HG02571 (cell line): ENCODE results near the gene GPC1.

Experiments
- ATAC-seq: cut with Tn5 transposase; IDR thresholded peaks from one replicate; pipeline ENCODE4 v1.9.1; 2021; ENCODE audit warnings: mild to moderate bottlenecking, moderate library complexity; ENCODE audit not compliant: unreplicated experiment

Gene GPC1

DNA sequence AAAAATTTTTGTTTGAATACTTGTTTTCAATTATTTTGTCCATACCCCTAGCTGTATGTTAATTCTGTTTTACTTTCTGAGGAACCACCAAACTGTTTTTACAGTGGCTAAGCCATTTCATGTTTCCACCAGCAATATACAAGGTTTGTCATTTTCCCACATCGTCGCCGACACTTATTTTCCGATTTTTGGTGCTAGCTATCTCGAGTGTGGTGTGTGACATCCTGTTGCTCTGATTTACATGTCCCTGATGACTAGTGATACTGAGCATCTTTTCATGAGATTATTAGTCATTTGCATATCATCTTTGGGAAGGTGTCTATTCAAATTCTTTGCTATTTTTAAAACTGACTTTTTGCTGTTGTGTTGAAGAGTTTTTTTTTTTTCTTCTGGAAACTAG lies 7.2 kb upstream of the GPC1 start:
- no peak for ATAC-seq

DNA sequence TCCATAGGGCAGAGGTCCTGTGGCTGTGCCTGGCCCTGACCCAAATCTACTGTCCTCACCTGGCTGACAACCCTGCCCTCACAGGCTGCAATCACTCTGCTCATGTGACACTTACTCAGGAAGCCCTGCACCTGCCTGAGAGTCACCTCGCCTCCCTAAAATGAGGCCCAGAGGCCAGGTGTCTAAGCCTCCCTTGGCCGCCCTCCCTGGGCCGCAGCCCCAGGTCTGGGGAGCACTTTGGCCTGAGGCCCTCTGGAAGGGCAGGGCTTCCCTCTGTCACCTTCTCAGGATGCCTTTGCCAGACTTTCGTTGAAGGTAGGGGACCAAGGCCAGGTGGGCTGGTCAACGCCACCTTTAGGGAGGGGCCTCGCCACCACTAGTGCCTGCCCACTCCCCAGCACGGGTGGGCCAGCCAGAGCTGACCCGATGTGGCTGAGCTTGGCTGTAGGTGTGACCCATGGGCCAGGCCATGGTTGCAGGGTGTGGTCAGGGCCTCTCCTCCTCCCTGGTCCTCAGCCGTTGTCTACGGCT lies 6.1 kb upstream of the GPC1 start:
- ATAC-seq: no peak

DNA sequence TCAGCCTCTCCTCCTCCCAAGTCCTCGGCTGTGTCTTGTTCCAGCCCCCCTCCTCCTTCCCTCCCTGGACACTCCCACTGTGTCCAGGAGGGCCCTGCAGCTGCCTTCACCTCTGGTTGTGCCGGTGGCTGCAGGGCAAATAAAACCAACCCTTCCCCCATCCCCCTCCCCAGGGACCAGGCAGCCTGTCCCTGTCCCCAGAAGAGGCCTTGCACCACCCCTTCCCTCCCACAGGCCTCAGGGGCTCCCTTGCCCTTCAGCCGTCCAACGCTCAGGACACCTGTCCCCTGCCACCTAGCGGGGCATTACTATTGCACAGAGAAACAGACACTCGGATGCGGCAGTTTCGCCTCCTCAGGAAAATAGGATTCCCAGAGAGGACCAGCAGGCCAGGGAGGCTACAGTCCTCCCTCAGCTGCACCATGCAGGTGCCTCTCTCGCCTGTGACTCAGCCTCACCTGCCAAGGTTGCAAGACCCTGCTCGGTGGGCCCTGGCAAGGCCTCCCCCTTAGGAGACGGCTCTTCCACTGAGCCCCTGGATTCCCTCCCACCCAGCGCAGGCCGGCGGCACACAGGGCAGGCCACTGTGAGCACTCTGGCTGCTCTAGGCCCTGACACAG lies 5.5 kb upstream of the GPC1 start:
- no peak for ATAC-seq

DNA sequence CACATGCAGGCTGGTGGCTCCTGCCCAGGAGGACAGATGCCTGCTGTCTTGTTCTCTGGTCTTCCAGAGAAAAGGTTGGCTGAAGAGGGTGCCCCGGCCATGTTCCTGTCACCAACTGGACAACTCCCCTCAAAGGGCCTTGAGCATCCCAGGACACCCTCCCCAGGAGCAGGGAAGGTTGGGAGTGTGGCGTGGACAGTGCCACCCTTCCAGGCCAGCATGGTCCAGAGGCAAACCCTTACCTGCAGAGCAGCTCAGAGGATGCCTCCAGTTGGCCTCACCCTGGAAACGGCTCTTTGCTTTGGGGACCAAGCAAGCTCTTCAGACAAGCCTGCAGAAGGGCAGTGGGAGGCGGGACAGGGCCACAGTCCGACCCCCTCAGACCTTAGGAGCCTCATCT lies 4.9 kb upstream of the GPC1 start:
- no peak for ATAC-seq

DNA sequence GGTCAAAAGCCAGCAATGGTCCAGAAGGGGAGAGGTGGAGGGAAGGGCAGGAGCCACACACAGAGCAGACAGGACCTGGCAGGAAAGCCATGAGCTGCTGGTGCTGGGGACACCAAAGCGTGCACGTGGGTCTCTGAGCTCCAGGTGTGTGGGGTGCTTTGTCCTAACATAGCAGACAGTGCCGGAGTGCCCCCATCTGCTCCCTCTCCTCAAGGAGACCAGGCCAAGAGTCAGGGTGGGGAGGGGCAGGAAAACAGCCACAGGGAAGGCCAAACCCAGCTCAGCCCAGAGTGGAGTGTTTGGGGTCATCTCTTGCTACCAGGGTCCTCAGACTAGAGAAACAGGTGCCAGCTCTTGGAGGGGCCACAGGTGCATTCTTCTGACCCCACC lies 4.2 kb upstream of the GPC1 start:
- ATAC-seq: no peak

DNA sequence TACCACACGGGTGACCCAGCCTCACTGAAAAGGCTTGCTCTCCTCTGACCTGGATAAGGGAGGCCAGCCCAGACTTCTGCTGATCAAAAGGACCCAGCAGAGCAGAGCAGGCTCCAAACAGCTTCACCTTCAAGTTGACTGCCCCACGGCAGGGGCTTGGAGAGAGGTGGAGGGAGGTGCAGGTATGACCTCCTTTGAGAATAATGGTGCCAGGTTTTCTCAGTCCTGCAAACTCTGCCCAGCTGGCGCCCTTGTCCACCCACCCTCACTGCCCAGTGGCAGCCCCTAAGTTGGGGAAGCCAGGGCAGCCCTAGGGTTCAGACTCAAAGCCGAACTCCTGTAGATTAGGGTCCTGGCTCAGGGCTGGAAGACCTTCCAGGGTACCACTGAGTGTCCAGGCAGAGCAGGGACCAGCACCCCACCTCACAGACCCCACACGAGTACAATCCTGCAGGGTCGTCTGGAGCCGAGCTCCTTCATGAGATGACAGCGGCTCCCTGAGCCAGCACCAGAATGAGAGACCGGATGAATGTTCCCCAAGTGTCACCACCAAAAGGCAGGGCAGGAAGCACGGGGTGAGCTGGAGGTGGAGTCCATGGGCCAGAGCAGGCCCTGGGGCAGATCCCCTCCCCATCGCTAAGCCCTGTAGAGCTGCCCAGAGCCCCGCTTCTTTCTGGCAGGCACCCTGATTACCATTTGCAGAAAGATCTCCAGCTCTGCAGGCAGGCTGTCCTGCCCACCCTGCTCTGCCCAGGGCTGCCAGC lies 3.6 kb upstream of the GPC1 start:
- ATAC-seq: no peak

DNA sequence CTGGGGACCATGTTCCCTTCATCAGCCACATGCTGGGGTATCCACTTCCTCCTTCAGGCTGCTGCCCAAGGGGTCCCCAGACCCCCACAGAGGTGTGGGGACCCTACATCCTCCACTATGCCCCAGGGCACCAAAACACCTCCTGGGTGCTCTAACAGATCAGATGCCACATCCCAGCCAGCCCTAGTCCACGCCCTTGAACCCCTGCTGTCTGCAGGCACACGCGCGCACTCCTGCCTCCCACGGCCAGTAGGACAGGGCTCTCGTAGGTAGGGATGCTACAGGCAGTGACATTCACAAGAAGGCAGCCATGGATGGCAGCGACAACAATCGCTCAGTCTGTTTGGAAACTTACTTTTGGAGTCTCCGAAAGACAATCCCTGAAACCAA lies 3.0 kb upstream of the GPC1 start:
- ATAC-seq: no peak

DNA sequence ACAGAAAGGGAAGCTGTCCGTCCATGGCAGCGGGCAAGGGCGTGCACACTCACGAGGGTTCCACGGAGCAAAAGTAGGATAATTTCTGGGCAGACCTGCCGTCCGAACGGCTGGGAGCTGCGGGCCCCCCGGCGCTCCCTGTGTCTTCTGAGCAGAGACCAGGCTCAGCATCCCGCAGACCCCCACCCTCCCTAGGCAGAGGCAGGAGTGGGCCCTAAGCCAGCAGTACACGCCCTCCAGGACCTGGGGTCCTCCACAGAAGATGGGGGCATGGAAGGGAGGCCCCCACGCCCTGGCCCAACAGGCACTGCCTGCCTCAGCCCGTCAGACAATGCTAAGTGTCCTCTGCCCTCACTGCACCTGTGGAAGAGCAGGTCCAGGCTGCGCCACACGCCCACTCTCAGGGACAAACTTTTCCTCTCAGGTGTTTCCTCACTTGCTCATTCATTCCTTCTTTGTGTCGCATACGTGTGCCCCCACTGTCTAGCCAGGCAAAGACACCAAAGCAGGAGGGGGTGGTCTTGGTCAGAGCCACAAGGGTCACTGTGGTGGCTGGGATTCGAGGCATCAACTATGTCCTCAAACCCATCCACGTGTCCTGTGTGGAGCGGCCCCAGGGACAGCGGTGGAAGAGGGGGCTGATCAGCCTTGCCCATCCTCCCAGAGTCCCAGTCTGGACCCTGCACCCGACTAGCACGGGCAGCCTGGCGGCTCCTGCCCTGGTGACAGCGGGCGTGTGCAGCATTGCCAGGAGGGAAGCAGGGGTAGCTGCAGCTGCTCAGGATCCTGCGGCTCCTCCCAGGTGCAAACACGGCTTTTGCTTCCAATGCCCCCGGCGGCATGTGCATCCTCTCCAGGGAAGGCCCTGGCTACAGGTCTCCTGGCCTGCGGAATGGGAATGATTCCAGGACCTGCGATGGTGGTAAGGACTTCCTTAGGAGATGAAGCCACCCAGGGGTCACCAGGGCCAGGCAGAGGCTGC lies 2.4 kb upstream of the GPC1 start:
- ATAC-seq: no peak

DNA sequence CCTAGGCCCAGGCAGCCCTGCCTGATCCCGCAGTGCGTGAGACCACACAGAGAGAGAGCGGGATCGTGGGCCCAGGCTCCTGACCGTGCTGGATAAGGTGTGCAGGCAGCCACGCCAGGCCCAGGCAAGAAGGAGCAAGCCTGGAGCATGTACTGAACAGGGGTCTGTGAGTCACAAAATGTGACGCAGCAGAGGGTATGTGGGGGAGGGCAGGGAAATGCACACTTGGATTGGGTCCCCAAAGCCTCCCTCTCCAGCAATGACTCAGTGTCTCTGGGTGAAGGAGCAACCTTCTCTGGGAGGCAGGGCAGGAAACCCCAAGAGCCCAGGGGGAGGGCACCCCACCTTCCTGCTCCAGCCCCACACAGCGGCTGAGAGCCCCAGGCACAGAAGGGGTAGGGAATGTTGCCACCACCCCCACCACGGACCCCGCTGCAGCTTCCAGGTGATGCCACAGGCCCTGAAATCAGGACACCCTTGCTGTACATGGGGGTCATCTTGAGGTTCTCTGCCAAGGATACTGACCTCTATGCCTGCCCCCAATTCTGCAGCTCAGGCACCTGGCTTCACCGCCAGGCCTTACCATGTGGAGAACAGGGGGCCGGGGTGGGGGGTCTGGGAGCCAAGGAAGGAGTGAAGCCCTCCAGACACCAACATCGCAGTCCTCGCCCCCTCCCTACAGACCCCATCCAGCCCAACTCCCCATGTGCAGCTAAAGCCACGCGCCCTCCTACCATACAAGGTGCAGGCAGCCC lies 1.3 kb upstream of the GPC1 start:
- ATAC-seq: no peak

DNA sequence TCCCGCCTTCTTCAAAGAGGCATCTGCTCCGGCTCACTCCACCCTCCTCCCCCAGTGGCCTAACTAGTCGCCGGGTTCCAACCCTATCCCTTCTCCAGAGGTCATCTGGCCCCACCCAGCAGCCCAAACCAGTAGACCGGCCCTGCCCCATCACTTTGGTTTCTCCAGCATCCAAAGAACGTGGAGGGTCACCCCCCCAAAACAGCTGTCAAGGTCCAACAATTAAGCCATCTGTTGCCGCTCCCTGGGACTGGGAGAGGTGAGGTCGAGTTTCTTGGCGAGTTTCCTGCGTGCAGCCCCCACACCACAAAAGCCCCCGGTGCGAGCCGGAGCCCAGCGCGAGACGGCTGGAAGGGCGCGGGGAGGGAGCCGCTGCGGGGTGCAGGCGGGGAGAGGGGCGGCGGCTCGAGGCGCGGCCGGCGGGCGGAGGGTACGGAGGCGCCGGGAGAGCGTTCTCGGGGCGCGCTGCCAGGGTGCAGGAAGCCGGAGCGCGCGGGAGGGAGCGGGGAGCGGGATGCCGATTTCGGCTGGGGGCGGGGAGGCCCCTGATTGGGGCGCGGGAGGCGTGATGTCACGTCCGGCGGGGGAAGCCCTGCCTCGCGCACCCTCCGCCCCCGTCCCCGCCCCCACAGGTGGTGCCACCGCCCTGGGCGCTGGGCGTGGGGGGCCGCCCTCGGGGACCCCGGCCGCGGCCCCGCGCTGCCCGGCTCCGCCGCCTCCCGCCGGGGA lies 571 bp upstream of the GPC1 start:
- no peak for ATAC-seq

DNA sequence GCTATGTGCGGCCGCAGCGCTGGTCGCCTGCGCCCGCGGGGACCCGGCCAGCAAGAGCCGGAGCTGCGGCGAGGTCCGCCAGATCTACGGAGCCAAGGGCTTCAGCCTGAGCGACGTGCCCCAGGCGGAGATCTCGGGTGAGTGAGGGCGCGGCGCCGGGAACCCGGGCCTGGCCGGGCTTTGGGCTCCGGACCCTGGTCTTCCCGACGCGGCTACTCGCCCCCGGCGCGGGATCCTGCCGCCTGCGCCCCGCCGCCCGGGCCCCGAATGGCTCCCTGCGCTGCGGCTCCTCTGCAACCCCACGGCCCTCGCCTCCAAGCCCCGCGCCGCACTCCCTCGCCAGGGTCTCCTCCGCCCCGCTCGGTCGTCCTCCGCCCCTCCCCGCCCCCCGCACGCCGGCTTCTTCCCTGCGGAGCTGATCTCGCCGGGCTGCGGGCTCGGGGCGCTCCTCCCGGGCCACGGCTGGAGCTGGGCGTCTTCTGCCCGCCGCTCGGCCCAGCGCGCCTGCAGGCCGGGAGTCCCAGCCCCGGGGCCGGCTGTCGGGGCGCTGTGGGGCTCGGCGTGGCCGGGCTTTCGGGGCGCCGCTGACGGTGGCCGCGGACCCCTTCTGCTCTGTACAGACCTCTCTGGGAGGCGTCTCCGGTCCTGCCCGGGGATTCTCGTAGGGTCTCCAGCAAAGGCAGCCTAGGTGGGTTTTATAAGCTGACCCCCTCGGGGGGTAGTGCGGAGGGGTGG lies 652 bp downstream of the GPC1 start:
- ATAC-seq: no peak

DNA sequence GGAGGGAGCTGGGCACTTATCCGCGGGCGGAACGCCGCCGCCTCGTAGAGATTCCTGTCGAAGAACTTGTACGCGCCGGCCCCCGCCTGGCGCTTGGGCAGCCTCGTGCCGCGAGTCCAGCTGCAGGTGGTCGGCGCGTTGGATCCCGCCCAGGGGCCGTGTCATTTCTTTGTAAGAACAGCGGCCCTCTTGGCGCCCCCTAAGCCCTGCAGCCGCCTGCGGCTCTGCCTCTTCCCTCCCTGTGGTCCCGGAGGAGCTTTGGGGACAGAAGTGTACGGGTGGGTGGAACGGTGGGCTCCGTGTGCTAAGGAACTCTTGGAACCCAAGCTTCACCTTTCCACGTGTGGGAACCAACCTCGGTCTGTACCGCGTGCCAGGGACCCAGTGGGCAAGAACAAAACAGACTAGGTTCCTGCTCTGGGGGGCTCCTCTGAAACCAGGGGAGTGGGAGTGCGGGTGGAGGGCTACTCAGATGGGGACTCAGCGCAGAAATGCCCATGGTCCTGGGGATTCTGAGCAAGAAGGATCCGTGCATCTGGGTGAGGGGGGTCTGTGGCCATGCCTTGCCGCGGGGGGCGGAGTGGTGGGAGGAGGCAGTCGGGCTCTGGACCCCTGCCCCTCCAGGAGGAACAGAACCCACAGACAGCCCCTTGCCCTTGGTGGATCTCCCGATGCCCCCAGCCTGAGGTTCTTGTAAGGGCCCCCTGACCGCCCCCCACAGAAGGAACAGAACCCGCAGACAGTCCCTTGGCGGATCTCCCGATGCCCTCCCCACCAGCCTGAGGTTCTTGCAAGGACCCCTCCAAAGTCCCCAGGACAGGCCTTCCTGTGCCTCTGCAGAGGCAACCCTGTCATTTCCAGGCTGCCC lies 1.5 kb downstream of the GPC1 start:
- ATAC-seq: no peak

DNA sequence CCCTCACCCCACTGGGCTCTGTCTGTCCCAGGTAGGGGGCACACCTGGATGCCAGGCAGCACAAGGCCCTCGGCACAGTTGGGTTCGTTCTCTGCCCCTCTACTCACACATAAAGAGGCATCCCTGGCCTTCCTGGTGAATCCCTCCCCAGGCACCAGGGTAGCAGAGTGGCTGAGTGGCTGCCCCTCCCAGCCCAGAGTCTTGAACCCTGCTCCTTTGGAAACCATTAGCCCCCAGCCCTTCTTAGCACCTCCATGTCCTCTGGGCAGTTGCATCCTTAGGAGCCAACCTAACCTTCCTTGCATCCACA lies 2.0 kb downstream of the GPC1 start:
- no peak for ATAC-seq

DNA sequence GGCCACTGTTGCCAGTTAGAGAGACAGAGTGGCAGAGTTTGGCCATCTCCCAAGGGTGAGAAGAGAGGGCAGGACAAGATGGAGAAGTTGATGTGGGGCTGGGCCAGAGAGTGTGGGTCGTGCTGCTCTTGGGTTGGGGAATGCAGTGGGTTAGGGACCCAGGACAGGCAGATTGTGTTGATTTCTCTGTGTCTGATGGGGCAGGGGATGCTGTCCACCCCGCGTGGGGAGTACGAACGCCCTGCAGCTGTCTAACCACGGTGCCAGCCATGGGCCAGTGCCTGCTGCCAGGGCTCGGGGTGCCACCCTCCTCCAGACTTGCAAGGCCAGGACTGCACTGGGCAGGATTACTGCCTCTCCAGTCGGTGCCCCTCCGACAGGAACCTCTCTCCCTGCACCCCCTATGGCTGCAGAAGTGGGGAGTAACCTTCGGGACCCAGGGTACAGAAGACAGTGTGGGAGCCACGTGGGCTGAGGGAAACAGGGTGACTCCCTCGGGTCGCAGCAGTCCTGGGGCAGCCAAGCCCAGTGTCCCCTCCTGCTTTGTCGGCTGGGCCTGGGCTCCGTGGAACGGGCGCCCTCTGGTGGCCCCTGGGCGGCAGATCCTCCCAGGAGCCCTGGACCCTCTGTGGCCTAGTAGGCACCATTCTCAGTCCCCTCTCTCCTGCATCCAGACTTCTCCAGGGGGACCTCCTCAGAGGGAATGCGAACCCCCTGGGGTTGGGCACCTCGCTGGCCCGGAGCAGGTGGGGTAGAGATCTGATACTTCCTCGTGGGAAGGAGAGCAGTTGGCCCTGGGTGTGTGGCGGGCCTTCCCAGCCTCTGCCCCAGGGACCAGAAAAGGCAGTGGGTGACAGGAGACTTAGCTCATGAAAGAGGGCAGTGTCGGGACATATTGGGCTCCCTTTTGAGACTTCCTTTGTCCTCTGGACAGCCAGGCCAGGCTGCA lies 2.7 kb downstream of the GPC1 start:
- no peak for ATAC-seq

DNA sequence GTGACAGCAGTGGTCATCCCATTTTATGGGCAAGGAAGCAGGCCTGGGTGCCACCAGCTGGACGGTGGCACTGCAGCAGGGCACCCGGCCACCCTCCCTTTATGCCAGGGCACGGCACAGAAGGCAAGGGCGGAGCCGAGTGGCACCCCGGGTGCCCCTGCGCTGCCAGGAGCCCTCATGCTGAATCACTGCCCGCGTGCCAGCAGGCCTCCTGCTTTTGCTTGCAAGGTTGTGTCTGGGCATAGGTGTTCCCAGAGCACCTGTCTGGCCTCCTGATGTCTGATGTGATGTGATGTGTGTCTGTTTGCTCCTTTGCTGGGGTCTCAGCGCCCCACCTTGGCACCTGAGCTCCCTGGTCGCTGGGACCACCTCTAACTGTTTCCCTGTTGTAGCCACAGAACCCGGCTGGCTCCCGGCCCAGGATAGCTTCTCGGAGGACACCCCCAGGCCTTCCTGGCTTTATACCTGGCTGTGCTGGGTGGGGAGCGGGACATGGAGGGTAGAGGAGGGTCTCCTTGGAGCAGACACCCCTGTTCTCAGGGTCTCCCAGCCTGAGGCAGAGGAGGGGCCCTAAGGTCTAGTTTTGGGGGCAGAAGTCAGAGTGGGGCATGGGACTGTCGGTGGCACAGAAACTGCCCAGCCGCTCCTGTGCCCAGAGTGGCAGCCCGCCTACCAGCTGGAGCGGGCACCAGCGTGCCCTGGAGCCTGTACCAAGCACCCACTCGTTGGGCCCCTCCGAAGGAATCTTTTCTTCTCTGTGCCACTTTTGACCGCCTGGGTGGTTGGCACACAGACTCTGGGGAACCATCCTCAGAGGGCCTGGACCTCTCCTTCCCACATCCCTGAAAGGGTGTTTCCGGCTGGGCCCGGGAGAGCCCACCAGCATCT lies 3.6 kb downstream of the GPC1 start:
- no peak for ATAC-seq

DNA sequence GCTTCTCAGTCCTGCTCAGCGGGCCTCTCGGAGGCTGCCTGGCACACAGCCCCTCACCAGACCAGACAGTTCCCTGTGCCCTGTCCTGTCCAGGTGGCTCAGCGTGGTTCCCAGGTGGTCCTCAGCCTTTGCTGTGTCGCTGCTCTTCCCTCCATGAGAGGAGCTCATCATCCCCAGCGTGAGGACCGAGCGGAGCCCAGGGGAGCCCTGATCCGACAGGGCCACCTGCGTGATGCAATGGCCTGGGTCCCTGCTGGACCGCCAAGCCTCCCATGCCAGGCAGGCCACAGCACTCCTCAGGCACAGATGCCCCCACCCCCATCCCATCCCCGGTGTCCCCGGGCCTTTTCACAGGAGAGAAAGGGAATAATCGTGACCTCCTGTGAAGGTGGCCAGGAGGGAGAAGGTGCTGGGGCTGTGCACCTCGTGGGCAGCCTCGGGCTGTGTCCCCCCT lies 4.3 kb downstream of the GPC1 start:
- ATAC-seq: no peak
